ENCODE measurements around the gene SNX5.
A peak's percentile ranks its signal among the peaks of the same experiment; 100 is the strongest.

DNA sequence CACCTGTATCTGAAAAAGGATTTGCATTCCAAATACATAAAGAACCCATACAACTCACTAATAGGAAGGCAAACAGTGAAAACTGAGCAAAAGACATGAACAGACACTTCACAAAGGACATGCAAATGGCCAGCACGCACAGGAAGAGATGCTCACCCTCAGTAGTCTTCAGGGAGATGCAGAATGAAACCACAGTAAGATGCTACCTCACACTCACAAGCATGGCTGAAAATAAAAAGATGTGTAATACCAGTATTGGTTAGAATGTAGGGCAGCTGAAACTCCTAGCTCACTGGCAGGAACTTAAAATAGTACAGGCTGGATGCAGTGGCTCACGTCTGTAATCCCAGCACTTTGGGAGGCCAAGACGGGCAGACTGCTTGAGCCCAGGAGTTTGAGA lies 64.6 kb downstream of the SNX5 start:
- TF ChIP-seq CTCF (IDR thresholded peaks at IDR 0.05 in 2 of 3, conservative IDR thresholded peaks at IDR 0.05 in 1 of 3; ENCODE audit: control insufficient read depth in 2 of 3, extremely low read depth in 1 of 3, insufficient read depth in 1 of 3, low read depth in 3 of 3, low read length in 3 of 3) (no peak), YY1 (IDR thresholded peaks at IDR 0.05; ENCODE audit: low read depth, low read length) (0 out of 2 replicates have a peak, but pooled peaks have one; percentile 36), TCF7 (IDR thresholded peaks at IDR 0.05; ENCODE audit: borderline replicate concordance) (no peak), SIN3A (IDR thresholded peaks at IDR 0.05; ENCODE audit: low read depth, low read length) (no peak), USF1 (IDR thresholded peaks at IDR 0.05; ENCODE audit: borderline replicate concordance, extremely low read length, insufficient read depth, low read depth, low read length) (no peak), MYC (IDR thresholded peaks at IDR 0.05; ENCODE audit: insufficient read depth, insufficient read length, insufficient replicate concordance, low read length, severe bottlenecking) (no peak), SMC3 (IDR thresholded peaks at IDR 0.05; ENCODE audit: borderline replicate concordance, low read length) (no peak), USF2 (IDR thresholded peaks at IDR 0.05; ENCODE audit: borderline replicate concordance, low read depth, low read length) (no peak), ATF2 (IDR thresholded peaks at IDR 0.05; ENCODE audit: low read length) (0 out of 2 replicates have a peak, but pooled peaks have one; percentile 49), EP300 (IDR thresholded peaks at IDR 0.05; ENCODE audit: borderline replicate concordance in 1 of 2, control insufficient read depth in 1 of 2, low read depth in 2 of 2, low read length in 2 of 2) (no peak), SUZ12 (IDR thresholded peaks at IDR 0.05; ENCODE audit: unreplicated experiment) (no peak)
- TF ChIP-seq, protein P1, sequence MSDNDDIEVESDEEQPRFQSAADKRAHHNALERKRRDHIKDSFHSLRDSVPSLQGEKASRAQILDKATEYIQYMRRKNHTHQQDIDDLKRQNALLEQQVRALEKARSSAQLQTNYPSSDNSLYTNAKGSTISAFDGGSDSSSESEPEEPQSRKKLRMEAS (IDR thresholded peaks at IDR 0.05; ENCODE audit: low read depth, low read length): no peak
- TF ChIP-seq, protein P2, sequence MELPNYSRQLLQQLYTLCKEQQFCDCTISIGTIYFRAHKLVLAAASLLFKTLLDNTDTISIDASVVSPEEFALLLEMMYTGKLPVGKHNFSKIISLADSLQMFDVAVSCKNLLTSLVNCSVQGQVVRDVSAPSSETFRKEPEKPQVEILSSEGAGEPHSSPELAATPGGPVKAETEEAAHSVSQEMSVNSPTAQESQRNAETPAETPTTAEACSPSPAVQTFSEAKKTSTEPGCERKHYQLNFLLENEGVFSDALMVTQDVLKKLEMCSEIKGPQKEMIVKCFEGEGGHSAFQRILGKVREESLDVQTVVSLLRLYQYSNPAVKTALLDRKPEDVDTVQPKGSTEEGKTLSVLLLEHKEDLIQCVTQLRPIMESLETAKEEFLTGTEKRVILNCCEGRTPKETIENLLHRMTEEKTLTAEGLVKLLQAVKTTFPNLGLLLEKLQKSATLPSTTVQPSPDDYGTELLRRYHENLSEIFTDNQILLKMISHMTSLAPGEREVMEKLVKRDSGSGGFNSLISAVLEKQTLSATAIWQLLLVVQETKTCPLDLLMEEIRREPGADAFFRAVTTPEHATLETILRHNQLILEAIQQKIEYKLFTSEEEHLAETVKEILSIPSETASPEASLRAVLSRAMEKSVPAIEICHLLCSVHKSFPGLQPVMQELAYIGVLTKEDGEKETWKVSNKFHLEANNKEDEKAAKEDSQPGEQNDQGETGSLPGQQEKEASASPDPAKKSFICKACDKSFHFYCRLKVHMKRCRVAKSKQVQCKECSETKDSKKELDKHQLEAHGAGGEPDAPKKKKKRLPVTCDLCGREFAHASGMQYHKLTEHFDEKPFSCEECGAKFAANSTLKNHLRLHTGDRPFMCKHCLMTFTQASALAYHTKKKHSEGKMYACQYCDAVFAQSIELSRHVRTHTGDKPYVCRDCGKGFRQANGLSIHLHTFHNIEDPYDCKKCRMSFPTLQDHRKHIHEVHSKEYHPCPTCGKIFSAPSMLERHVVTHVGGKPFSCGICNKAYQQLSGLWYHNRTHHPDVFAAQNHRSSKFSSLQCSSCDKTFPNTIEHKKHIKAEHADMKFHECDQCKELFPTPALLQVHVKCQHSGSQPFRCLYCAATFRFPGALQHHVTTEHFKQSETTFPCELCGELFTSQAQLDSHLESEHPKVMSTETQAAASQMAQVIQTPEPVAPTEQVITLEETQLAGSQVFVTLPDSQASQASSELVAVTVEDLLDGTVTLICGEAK (IDR thresholded peaks at IDR 0.05; ENCODE audit: borderline replicate concordance): no peak
